ENCODE measurements around the gene JADE3. TPM values are rescaled to one million over a fixed set of nuclear protein-coding genes. Genes with fewer than 3 reads are reported as not detected.

JADE3 gene
- total RNA-seq, 1 experiment from 2014 or later = 14.3 TPM

DNA sequence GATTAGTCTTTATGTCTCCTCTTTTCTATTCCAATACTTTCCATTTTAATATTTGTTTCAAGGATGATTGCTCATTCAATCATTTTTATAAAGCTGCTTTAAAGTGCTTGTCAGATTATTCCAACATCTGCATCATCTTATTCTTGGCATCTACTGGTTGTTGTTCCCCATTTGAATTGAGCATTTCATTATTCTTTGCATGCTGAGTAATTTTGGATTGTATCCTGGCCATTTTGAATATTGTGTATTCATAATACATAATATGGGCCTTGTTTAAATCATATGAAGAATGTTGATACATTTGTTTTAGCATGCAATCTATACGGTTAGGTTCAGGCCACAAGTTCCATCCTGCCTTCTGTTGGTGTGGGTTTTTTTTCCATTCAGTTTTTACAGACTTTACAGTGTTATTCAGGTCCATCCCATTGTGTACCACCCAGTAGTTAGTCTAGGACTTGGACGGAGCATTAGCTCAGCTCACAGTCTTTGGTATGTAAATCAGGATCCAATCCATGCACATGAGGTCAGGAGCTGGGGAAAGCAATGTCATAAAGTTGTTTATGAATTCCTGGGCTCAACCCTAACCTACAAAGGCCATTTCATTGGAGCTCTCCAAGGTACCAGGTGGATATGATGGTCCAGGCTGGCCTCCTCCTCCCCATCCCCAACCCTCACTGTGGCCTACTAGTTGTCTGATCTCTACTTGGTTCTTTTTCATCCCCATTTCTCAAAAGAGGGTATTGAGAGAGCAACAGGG is 186.3 kb downstream of the JADE3 start:
- ChIA-PET CTCF (no interaction called here), RAD21 (ENCODE audit: low non-redundant PET in 1 of 2, low total read pairs in 2 of 2, uncharacterized antibody in 2 of 2, unreplicated experiment in 2 of 2) (no interaction called here), POLR2A (no interaction called here)
- no peaks in the 10 kb centered on the region for H3K4me1 ChIP-seq (ENCODE audit: control insufficient read depth in 1 of 2, insufficient read depth in 2 of 2, low read length in 2 of 2)
- intact Hi-C loops (cut with micrococcal nuclease) = loop anchor here (10.0 kb wide), 2 partner anchors 344 to 454 kb away; partner anchors contain the start of gene SLC9A7
- TF ChIP-seq SRF (IDR thresholded peaks at IDR 0.05; ENCODE audit: low read depth) (no peak), CEBPB (IDR thresholded peaks at IDR 0.05; ENCODE audit: low read depth) (no peak), EGR1 (IDR thresholded peaks at IDR 0.05; ENCODE audit: low read depth) (no peak), POLR2A (IDR thresholded peaks at IDR 0.05; ENCODE audit: borderline replicate concordance, extremely low read depth, insufficient read depth, insufficient read length) (no peak)
- TF ChIP-seq, protein P1, sequence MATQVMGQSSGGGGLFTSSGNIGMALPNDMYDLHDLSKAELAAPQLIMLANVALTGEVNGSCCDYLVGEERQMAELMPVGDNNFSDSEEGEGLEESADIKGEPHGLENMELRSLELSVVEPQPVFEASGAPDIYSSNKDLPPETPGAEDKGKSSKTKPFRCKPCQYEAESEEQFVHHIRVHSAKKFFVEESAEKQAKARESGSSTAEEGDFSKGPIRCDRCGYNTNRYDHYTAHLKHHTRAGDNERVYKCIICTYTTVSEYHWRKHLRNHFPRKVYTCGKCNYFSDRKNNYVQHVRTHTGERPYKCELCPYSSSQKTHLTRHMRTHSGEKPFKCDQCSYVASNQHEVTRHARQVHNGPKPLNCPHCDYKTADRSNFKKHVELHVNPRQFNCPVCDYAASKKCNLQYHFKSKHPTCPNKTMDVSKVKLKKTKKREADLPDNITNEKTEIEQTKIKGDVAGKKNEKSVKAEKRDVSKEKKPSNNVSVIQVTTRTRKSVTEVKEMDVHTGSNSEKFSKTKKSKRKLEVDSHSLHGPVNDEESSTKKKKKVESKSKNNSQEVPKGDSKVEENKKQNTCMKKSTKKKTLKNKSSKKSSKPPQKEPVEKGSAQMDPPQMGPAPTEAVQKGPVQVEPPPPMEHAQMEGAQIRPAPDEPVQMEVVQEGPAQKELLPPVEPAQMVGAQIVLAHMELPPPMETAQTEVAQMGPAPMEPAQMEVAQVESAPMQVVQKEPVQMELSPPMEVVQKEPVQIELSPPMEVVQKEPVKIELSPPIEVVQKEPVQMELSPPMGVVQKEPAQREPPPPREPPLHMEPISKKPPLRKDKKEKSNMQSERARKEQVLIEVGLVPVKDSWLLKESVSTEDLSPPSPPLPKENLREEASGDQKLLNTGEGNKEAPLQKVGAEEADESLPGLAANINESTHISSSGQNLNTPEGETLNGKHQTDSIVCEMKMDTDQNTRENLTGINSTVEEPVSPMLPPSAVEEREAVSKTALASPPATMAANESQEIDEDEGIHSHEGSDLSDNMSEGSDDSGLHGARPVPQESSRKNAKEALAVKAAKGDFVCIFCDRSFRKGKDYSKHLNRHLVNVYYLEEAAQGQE (IDR thresholded peaks at IDR 0.05; ENCODE audit: low read depth) = peak; percentile 34
- no peak overlapping the region for H3K4me3 ChIP-seq (replicated peaks in 1 of 2; ENCODE audit: low read depth in 1 of 2, low read length in 2 of 2)
- DNase-seq (ENCODE audit: low read depth, low spot score) (no peak), ATAC-seq (no peak)
- no peaks in the 10 kb centered on the region for H3K79me2 ChIP-seq (ENCODE audit: insufficient read depth, low read length)
- no peak overlapping the region for H2AFZ ChIP-seq (ENCODE audit: low read depth, low read length, poor library complexity, severe bottlenecking)
- H3K9me2 ChIP-seq (ENCODE audit: insufficient read depth) = no peaks in the 10 kb centered on the region
- no peaks in the 10 kb centered on the region for H3K9me3 ChIP-seq (ENCODE audit: control insufficient read depth in 1 of 2, insufficient read depth in 1 of 2, low read depth in 1 of 2, low read length in 2 of 2)
- BruUV-seq (replicated peaks) = no TSS peak
- no peak overlapping the region for H3K4me2 ChIP-seq (ENCODE audit: low read length)
- no peaks in the 10 kb centered on the region for H3K27me3 ChIP-seq (ENCODE audit: insufficient read depth, low read length)
- H4K20me1 ChIP-seq (ENCODE audit: insufficient read depth) = no peaks in the 10 kb centered on the region
- H3K9ac ChIP-seq (ENCODE audit: low read length) = no peak overlapping the region
- H3K27ac ChIP-seq (ENCODE audit: low read depth, low read length) = no peak overlapping the region
- no peaks in the 10 kb centered on the region for H3K36me3 ChIP-seq (ENCODE audit: control insufficient read depth in 1 of 2, insufficient read depth in 2 of 2, low read length in 2 of 2)

DNA sequence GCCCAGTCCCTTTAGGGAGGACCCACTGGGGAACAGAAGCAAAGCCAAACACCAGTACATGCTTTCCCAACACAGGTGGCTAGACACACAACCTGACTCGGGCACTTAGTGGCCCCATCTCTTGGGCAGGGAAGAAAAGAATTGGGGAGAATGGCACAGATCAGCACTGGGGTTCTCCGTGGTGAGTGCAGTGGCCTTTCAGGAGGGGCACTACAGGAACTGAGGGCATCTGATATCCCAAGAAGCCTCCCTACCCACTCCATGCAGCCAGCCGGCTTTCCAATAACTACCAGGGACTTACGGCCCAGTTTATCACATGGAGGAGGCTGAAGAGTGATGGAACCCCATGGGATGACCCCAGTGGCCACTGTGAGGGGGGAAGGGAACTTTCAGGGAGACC is 189.0 kb downstream of the JADE3 start:
- no peak overlapping the region for H2AFZ ChIP-seq (ENCODE audit: low read depth, low read length, poor library complexity, severe bottlenecking)
- no peak overlapping the region for H3K4me2 ChIP-seq (ENCODE audit: low read length)
- no peaks in the 10 kb centered on the region for H3K9me3 ChIP-seq (ENCODE audit: control insufficient read depth in 1 of 2, insufficient read depth in 1 of 2, low read depth in 1 of 2, low read length in 2 of 2)
- DNase-seq (ENCODE audit: low read depth, low spot score) = no peak
- intact Hi-C loops (cut with micrococcal nuclease) = no loop called here
- no peaks in the 10 kb centered on the region for H3K9me2 ChIP-seq (ENCODE audit: insufficient read depth)
- no peaks in the 10 kb centered on the region for H3K79me2 ChIP-seq (ENCODE audit: insufficient read depth, low read length)
- ChIA-PET POLR2A (no interaction called here), RAD21 (ENCODE audit: low non-redundant PET in 1 of 2, low total read pairs in 2 of 2, uncharacterized antibody in 2 of 2, unreplicated experiment in 2 of 2) (no interaction called here), CTCF (no interaction called here)
- no peak overlapping the region for H3K9ac ChIP-seq (ENCODE audit: low read length)
- H3K27me3 ChIP-seq (ENCODE audit: insufficient read depth, low read length) = no peaks in the 10 kb centered on the region
- H4K20me1 ChIP-seq (ENCODE audit: insufficient read depth) = no peaks in the 10 kb centered on the region
- no peaks in the 10 kb centered on the region for H3K4me1 ChIP-seq (ENCODE audit: control insufficient read depth in 1 of 2, insufficient read depth in 2 of 2, low read length in 2 of 2)
- BruUV-seq (replicated peaks) = no TSS peak
- ATAC-seq = no peak
- H3K4me3 ChIP-seq (replicated peaks in 1 of 2; ENCODE audit: low read depth in 1 of 2, low read length in 2 of 2) = no peak overlapping the region
- H3K36me3 ChIP-seq (ENCODE audit: control insufficient read depth in 1 of 2, insufficient read depth in 2 of 2, low read length in 2 of 2) = no peaks in the 10 kb centered on the region
- no peak overlapping the region for H3K27ac ChIP-seq (ENCODE audit: low read depth, low read length)
- no peak for TF ChIP-seq YY1 (IDR thresholded peaks at IDR 0.05; ENCODE audit: extremely low read depth, insufficient replicate concordance, low read depth, low read length)
- no peak for TF ChIP-seq ELF1 (IDR thresholded peaks at IDR 0.05; ENCODE audit: borderline replicate concordance, low read depth)
- TF ChIP-seq POLR2AphosphoS5 (IDR thresholded peaks at IDR 0.05; ENCODE audit: low read depth, low read length) = no peak
- TF ChIP-seq, protein P1 (IDR thresholded peaks at IDR 0.05; ENCODE audit: low read depth) = no peak
- no peak for TF ChIP-seq EZH2phosphoT487 (IDR thresholded peaks at IDR 0.05; ENCODE audit: borderline replicate concordance)
- TF ChIP-seq RAD21 (IDR thresholded peaks at IDR 0.05; ENCODE audit: low read depth) = no peak
- TF ChIP-seq JUND (IDR thresholded peaks at IDR 0.05) = no peak
- TF ChIP-seq, protein P2, sequence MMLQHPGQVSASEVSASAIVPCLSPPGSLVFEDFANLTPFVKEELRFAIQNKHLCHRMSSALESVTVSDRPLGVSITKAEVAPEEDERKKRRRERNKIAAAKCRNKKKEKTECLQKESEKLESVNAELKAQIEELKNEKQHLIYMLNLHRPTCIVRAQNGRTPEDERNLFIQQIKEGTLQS (IDR thresholded peaks at IDR 0.05) = no peak
- no peak for TF ChIP-seq EGR1 (IDR thresholded peaks at IDR 0.05; ENCODE audit: low read depth)
- TF ChIP-seq CBX3 (IDR thresholded peaks at IDR 0.05; ENCODE audit: low read depth) = no peak

Data from HCT116 (cell line).